ENCODE results near the gene SKAP1.

- TF ChIP-seq CTCF (conservative IDR thresholded peaks at IDR 0.05): peak; percentile 54
- TF ChIP-seq EZH2 (IDR thresholded peaks at IDR 0.05; ENCODE audit: low read depth): no peak
Measured at GRCh38 chr17:48261297-48261880, 168.6 kb downstream of the SKAP1 start.
